CD14-positive monocyte (primary cell): ENCODE measurements around the gene CEP89. TPM values are rescaled to one million over a fixed set of nuclear protein-coding genes. Genes with fewer than 3 reads are reported as not detected.

Experiments used
- DNase-seq, 3 donors: peaks; one replicate each; pipeline ENCODE4 v3.0.0-alpha.2; 2011 to 2022
- H2AFZ ChIP-seq: 2 replicates; pipeline ENCODE4 v1.6.0; 2012; ENCODE audit warnings: mild to moderate bottlenecking, low read depth, low read length, inconsistent platforms; ENCODE audit not compliant: insufficient read depth, poor library complexity, severe bottlenecking
- H3K27ac ChIP-seq, 2 donors: 1 replicate in 1 of 2; 2 replicates in 1 of 2; pipeline ENCODE4 v1.5.1; 2012 to 2013; ENCODE audit warnings: low read length in 2 of 2, control low read depth in 1 of 2, inconsistent platforms in 1 of 2, low read depth in 1 of 2, mild to moderate bottlenecking in 1 of 2
- H3K27me3 ChIP-seq, 2 donors: one replicate each; pipeline versions ENCODE4 v1.6.0 to v1.6.1; 2011 to 2013; ENCODE audit warnings: low read length in 2 of 2; ENCODE audit not compliant: control insufficient read depth in 2 of 2, insufficient read depth in 2 of 2
- H3K36me3 ChIP-seq, 2 donors: replicated peaks in 1 of 2; 1 replicate in 1 of 2; 2 replicates in 1 of 2; pipeline versions ENCODE4 v1.5.1 to v1.6.1; 2012 to 2013; ENCODE audit warnings: low read length in 2 of 2, control low read depth in 1 of 2, inconsistent platforms in 1 of 2, mild to moderate bottlenecking in 1 of 2; ENCODE audit not compliant: insufficient read depth in 2 of 2, control insufficient read depth in 1 of 2
- H3K4me1 ChIP-seq, 2 donors: 1 replicate in 1 of 2; 2 replicates in 1 of 2; pipeline versions ENCODE4 v1.5.1 to v1.6.1; 2012 to 2013; ENCODE audit warnings: low read length in 2 of 2, control low read depth in 1 of 2, inconsistent platforms in 1 of 2, mild to moderate bottlenecking in 1 of 2, moderate library complexity in 1 of 2; ENCODE audit not compliant: insufficient read depth in 2 of 2, control insufficient read depth in 1 of 2
- H3K4me2 ChIP-seq: replicated peaks from 2 replicates; pipeline ENCODE3; 2012; ENCODE audit warnings: low read length, moderate library complexity, mild to moderate bottlenecking; ENCODE audit not compliant: poor library complexity, severe bottlenecking; ENCODE audit errors: extremely low read depth
- H3K4me3 ChIP-seq, 3 experiments: fragments of 200-600 bp in 1 of 3; sonication (generic) in 1 of 3; replicated peaks in 1 of 3; 1 replicate in 2 of 3; 2 replicates in 1 of 3; pipeline ENCODE4 v1.5.1; 2011 to 2013; ENCODE audit warnings: low read length in 3 of 3, mild to moderate bottlenecking in 3 of 3, control low read depth in 2 of 3, low read depth in 2 of 3, inconsistent platforms in 1 of 3, moderate library complexity in 1 of 3
- H3K79me2 ChIP-seq: 2 replicates; pipeline ENCODE4 v1.6.0; 2012; ENCODE audit warnings: mild to moderate bottlenecking, control low read depth, inconsistent platforms, low read length, moderate library complexity; ENCODE audit not compliant: insufficient read depth
- H3K9ac ChIP-seq: 2 replicates; pipeline ENCODE4 v1.6.0; 2017; ENCODE audit warnings: low read length, mild to moderate bottlenecking; ENCODE audit not compliant: insufficient read depth, poor library complexity, severe bottlenecking
- H3K9me3 ChIP-seq, 2 donors: replicated peaks in 1 of 2; 1 replicate in 1 of 2; 2 replicates in 1 of 2; pipeline versions ENCODE4 v1.5.1 to v1.6.1; 2012 to 2013; ENCODE audit warnings: low read length in 2 of 2, control low read depth in 1 of 2; ENCODE audit not compliant: control insufficient read depth in 1 of 2, insufficient read depth in 1 of 2
- H4K20me1 ChIP-seq: 2 replicates; pipeline ENCODE4 v1.6.0; 2012; ENCODE audit warnings: mild to moderate bottlenecking, low read length, control low read depth, moderate library complexity; ENCODE audit not compliant: insufficient read depth
- H3K27ac Mint-ChIP-seq, 7 donors: one replicate each; pipeline ENCODE4 v1.8.0; 2020; ENCODE audit warnings: mild to moderate bottlenecking in 7 of 7, mixed read lengths in 7 of 7, moderate library complexity in 6 of 7, inconsistent platforms in 2 of 7
- H3K27me3 Mint-ChIP-seq, 3 donors: one replicate each; pipeline ENCODE4 v1.8.0; 2021 to 2022; ENCODE audit warnings: low read depth in 3 of 3, mild to moderate bottlenecking in 3 of 3, mixed read lengths in 3 of 3, moderate library complexity in 3 of 3, inconsistent platforms in 1 of 3
- H3K36me3 Mint-ChIP-seq, 2 donors: one replicate each; pipeline ENCODE4 v1.8.0; 2020; ENCODE audit warnings: mixed read lengths in 2 of 2, inconsistent platforms in 1 of 2, mild to moderate bottlenecking in 1 of 2
- H3K4me1 Mint-ChIP-seq: one replicate; pipeline ENCODE4 v1.8.0; 2020; ENCODE audit warnings: mild to moderate bottlenecking, mixed read lengths
- H3K4me3 Mint-ChIP-seq, 2 donors: one replicate each; pipeline ENCODE4 v1.8.0; 2020; ENCODE audit warnings: mild to moderate bottlenecking in 2 of 2, mixed read lengths in 2 of 2, moderate library complexity in 1 of 2
- H3K9me3 Mint-ChIP-seq, 7 donors: one replicate each; pipeline ENCODE4 v1.8.0; 2020 to 2022; ENCODE audit warnings: mixed read lengths in 7 of 7, mild to moderate bottlenecking in 6 of 7, moderate library complexity in 6 of 7, inconsistent platforms in 2 of 7
- WGBS: methylation state at CpG from one replicate; pipeline ENCODE4 v1.1.5; 2013; ENCODE audit warnings: missing lambda C conversion rate; ENCODE audit not compliant: insufficient coverage; 5-methylcytosine and 5-hydroxymethylcytosine counted together
- intact Hi-C, 2 donors: fragments of 100-400 bp; cut with micrococcal nuclease; formaldehyde crosslinking; loops; one replicate each; pipeline versions ENCODE4 v1.15.0 to v1.15.1; 2023
- polyA plus RNA-seq, 3 donors: library from polyadenylated mRNA; depleted of rRNA in 1 of 3; unstranded in 2 of 3; stranded (reverse) in 1 of 3; fragments of 300-500 nt in 2 of 3; fragments of >200 nt in 1 of 3; fragmentation: Illumina TruSeq in 2 of 3; gene quantifications; 1 replicate in 2 of 3; 2 replicates in 1 of 3; pipeline ENCODE4 v1.2.3, GENCODE V29; 2012 to 2021
- TF ChIP-seq, protein P1 (sequence below): fragments of 200-600 bp; IDR thresholded peaks from one replicate; pipeline ENCODE4 v1.8.0; 2022; ENCODE audit warnings: antibody characterized with exemption, mild to moderate bottlenecking

CEP89 gene
- polyA plus RNA-seq, 3 donors = 4.6 to 6.5 (median 4.7) TPM

DNA sequence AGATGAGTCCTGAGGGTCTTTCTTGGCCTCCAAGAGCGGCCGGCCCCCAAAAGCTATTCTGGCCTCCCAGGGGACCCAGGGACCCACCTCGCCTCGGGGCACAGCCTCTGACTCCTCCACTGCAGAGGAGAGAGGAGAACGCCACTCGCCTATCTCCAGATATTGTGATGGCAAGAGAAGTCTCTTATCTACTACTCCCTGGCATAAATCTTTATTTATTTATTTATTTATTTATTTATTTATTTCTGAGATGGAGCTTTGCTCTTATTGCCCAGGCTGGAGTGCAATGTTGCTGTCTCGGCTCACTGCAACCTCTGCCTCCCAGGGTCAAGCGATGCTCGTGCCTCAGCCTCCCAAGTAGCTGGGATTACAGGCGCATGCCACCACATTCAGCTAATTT is 113.2 kb downstream of the CEP89 start:
- Histone ChIP-seq H3K9ac (no peak overlapping the region), H3K4me2 (no peak overlapping the region), H2AFZ (no peak overlapping the region), H3K36me3 (no peaks in the 10 kb centered on the region), H3K27me3 (no peaks in the 10 kb centered on the region), H3K4me1 (no peaks in the 10 kb centered on the region), H3K79me2 (no peaks in the 10 kb centered on the region), H4K20me1 (no peaks in the 10 kb centered on the region), H3K9me3 (no peaks in the 10 kb centered on the region), H3K27ac (no peak overlapping the region), H3K4me3 (no peak overlapping the region)
- Mint-ChIP-seq H3K36me3 (no peaks in the 10 kb centered on the region), H3K27ac (no peak overlapping the region), H3K27me3 (peaks cover 0 to 2% (median 1%) of the 10 kb centered on the region in 3 donors), H3K4me3 (no peak overlapping the region), H3K4me1 (no peaks in the 10 kb centered on the region), H3K9me3 (peaks cover 0 to 2% (median 0%) of the 10 kb centered on the region in 7 donors)
- TF ChIP-seq, protein P1, sequence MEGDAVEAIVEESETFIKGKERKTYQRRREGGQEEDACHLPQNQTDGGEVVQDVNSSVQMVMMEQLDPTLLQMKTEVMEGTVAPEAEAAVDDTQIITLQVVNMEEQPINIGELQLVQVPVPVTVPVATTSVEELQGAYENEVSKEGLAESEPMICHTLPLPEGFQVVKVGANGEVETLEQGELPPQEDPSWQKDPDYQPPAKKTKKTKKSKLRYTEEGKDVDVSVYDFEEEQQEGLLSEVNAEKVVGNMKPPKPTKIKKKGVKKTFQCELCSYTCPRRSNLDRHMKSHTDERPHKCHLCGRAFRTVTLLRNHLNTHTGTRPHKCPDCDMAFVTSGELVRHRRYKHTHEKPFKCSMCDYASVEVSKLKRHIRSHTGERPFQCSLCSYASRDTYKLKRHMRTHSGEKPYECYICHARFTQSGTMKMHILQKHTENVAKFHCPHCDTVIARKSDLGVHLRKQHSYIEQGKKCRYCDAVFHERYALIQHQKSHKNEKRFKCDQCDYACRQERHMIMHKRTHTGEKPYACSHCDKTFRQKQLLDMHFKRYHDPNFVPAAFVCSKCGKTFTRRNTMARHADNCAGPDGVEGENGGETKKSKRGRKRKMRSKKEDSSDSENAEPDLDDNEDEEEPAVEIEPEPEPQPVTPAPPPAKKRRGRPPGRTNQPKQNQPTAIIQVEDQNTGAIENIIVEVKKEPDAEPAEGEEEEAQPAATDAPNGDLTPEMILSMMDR = no peak
- 100% methylated on average over 5 of the region's 10 CpGs for WGBS
- intact Hi-C loops = no loop called here
- no peak for DNase-seq

DNA sequence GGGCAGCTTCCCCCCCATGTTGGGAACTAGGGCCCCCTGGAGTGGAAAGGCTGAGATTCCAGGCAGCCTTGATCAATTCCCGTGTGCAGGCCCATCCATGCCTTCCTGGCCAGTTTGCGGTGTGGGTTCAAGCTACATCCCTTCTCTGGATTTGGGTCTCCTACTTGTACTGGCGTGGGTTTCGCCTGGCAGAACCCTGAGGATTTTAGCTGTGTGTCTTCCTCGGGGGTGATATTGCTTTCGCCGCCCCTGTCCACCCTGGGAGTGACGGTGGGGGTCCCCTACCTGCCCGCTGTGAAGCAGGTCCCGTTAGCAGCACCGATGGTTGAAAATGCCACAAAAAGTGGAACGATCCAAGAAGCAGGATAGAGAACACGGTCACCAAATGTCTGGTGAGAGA is 113.6 kb downstream of the CEP89 start:
- no peak overlapping the region for H3K27ac ChIP-seq
- H3K27me3 Mint-ChIP-seq = peaks cover 0 to 2% (median 1%) of the 10 kb centered on the region in 3 donors
- H3K27ac Mint-ChIP-seq = no peak overlapping the region
- no peak overlapping the region for H2AFZ ChIP-seq
- H3K9ac ChIP-seq = no peak overlapping the region
- TF ChIP-seq, protein P1 = no peak
- H3K9me3 Mint-ChIP-seq = peaks cover 0 to 2% (median 0%) of the 10 kb centered on the region in 7 donors
- H3K4me2 ChIP-seq = no peak overlapping the region
- no peaks in the 10 kb centered on the region for H4K20me1 ChIP-seq
- DNase-seq = no peak
- H3K36me3 ChIP-seq = no peaks in the 10 kb centered on the region
- intact Hi-C loops = no loop called here
- no peaks in the 10 kb centered on the region for H3K4me1 ChIP-seq
- H3K79me2 ChIP-seq = no peaks in the 10 kb centered on the region
- no peak overlapping the region for H3K4me3 ChIP-seq
- H3K9me3 ChIP-seq = no peaks in the 10 kb centered on the region
- H3K27me3 ChIP-seq = no peaks in the 10 kb centered on the region
- no peaks in the 10 kb centered on the region for H3K4me1 Mint-ChIP-seq
- H3K4me3 Mint-ChIP-seq = no peak overlapping the region
- WGBS = 93% methylated on average over 13 of the region's 13 CpGs
- no peaks in the 10 kb centered on the region for H3K36me3 Mint-ChIP-seq
